ENCODE results near the gene OTUD5. TPM values are rescaled to one million over a fixed set of nuclear protein-coding genes. Genes with fewer than 3 reads are reported as not detected.
"Not testable (repeated sequence)": the region's sequence is repeated elsewhere in the genome, so short reads cannot be mapped to it uniquely, and the experiment has no call there.

OTUD5 gene
- total RNA-seq, 2 donors from 2014 or later: 28.4 to 40.5 TPM

GRCh38 chrX:48981178-48981577 lies 23.8 kb upstream of the OTUD5 start:
- Histone ChIP-seq H3K27me3 (replicated peaks; ENCODE audit: insufficient read depth) (no peaks in the 10 kb centered on the region), H3K4me3 (no peak overlapping the region), H3K4me1 (ENCODE audit: control insufficient read depth in 1 of 2, low read depth in 2 of 2) (no peaks in the 10 kb centered on the region), H3K27ac (no peak overlapping the region), H3K9me3 (no peaks in the 10 kb centered on the region), H3K36me3 (peaks cover 25% of the 10 kb centered on the region)
- DNase-seq (ENCODE audit: low spot score) (no peak), ATAC-seq (ENCODE audit: insufficient number of reproducible peaks, low FRiP score, low read depth) (no peak)
- no peak for TF ChIP-seq CTCF (IDR thresholded peaks at IDR 0.05)

- peaks cover 25% of the 10 kb centered on the region for H3K36me3 ChIP-seq
- not testable (repeated sequence) for DNase-seq (ENCODE audit: low spot score); H3K4me3 ChIP-seq; ATAC-seq (ENCODE audit: insufficient number of reproducible peaks, low FRiP score, low read depth); H3K9me3 ChIP-seq; H3K4me1 ChIP-seq (ENCODE audit: control insufficient read depth in 1 of 2, low read depth in 2 of 2); H3K27ac ChIP-seq; H3K27me3 ChIP-seq (replicated peaks; ENCODE audit: insufficient read depth)
Measured at GRCh38 chrX:48980341-48980740, 22.9 kb upstream of the OTUD5 start.

GRCh38 chrX:48978226-48978625 lies 20.8 kb upstream of the OTUD5 start:
- no peak for TF ChIP-seq CTCF (IDR thresholded peaks at IDR 0.05)
- H3K27ac ChIP-seq: no peak overlapping the region
- no peaks in the 10 kb centered on the region for H3K9me3 ChIP-seq
- no peak for DNase-seq (ENCODE audit: low spot score)
- H3K4me3 ChIP-seq: no peak overlapping the region
- ATAC-seq (ENCODE audit: insufficient number of reproducible peaks, low FRiP score, low read depth): no peak
- peaks cover 17% of the 10 kb centered on the region for H3K36me3 ChIP-seq
- no peaks in the 10 kb centered on the region for H3K27me3 ChIP-seq (replicated peaks; ENCODE audit: insufficient read depth)
- no peaks in the 10 kb centered on the region for H3K4me1 ChIP-seq (ENCODE audit: control insufficient read depth in 1 of 2, low read depth in 2 of 2)

- Histone ChIP-seq H3K36me3 (peaks cover 3% of the 10 kb centered on the region), H3K4me3 (no peak overlapping the region), H3K9me3 (no peaks in the 10 kb centered on the region), H3K4me1 (ENCODE audit: control insufficient read depth in 1 of 2, low read depth in 2 of 2) (peaks cover 0 to 2% of the 10 kb centered on the region in 2 donors), H3K27ac (no peak overlapping the region), H3K27me3 (replicated peaks; ENCODE audit: insufficient read depth) (no peaks in the 10 kb centered on the region)
- TF ChIP-seq CTCF (IDR thresholded peaks at IDR 0.05): no peak
- ATAC-seq (ENCODE audit: insufficient number of reproducible peaks, low FRiP score, low read depth): no peak
- no peak for DNase-seq (ENCODE audit: low spot score)
Measured at GRCh38 chrX:48976086-48976485, 18.7 kb upstream of the OTUD5 start.

- TF ChIP-seq CTCF (IDR thresholded peaks at IDR 0.05): no peak
- peaks cover 2% of the 10 kb centered on the region for H3K36me3 ChIP-seq
- H3K9me3 ChIP-seq: no peaks in the 10 kb centered on the region
- no peaks in the 10 kb centered on the region for H3K27me3 ChIP-seq (replicated peaks; ENCODE audit: insufficient read depth)
- no peak overlapping the region for H3K27ac ChIP-seq
- DNase-seq (ENCODE audit: low spot score) (no peak), ATAC-seq (ENCODE audit: insufficient number of reproducible peaks, low FRiP score, low read depth) (no peak)
- H3K4me1 ChIP-seq (ENCODE audit: control insufficient read depth in 1 of 2, low read depth in 2 of 2): peaks cover 0 to 2% of the 10 kb centered on the region in 2 donors
- no peak overlapping the region for H3K4me3 ChIP-seq
Measured at GRCh38 chrX:48975541-48975940, 18.1 kb upstream of the OTUD5 start.

GRCh38 chrX:48975041-48975440 lies 17.6 kb upstream of the OTUD5 start:
- Histone ChIP-seq H3K4me3 (no peak overlapping the region), H3K9me3 (no peaks in the 10 kb centered on the region), H3K27me3 (replicated peaks; ENCODE audit: insufficient read depth) (no peaks in the 10 kb centered on the region), H3K36me3 (peaks cover 2% of the 10 kb centered on the region), H3K4me1 (ENCODE audit: control insufficient read depth in 1 of 2, low read depth in 2 of 2) (peaks cover 0 to 2% of the 10 kb centered on the region in 2 donors), H3K27ac (no peak overlapping the region)
- DNase-seq (ENCODE audit: low spot score): no peak
- no peak for ATAC-seq (ENCODE audit: insufficient number of reproducible peaks, low FRiP score, low read depth)
- no peak for TF ChIP-seq CTCF (IDR thresholded peaks at IDR 0.05)
